Renal cortical epithelial cell (primary cell): ENCODE measurements around the gene AHSG. TPM values are rescaled to one million over a fixed set of nuclear protein-coding genes. Genes with fewer than 3 reads are reported as not detected.

Experiments used
- total RNA-seq: library from RNA; depleted of rRNA; stranded (reverse); fragments of >200 nt; gene quantifications from 2 replicates; pipeline ENCODE4 v1.2.3, GENCODE V29; 2014

AHSG gene
- total RNA-seq, 1 donor from 2014 or later = not detected

Other genes with a start within 250 kb of the AHSG start
- gene CRYGS, start 68.7 kb upstream of the AHSG start, total RNA-seq = 1.2 TPM in 1 of 2 replicates, not detected in the other
- gene TBCCD1, start 45.7 kb upstream of the AHSG start, total RNA-seq = 15.5 and 16.0 TPM in 2 replicates
- gene DNAJB11, start 42.3 kb upstream of the AHSG start, total RNA-seq = 57.9 and 62.9 TPM in 2 replicates
- not detected in 2 replicates for gene FETUB, start 27.3 kb downstream of the AHSG start, total RNA-seq
- 0.15 TPM in 1 of 2 replicates, not detected in the other for gene HRG, start 53.0 kb downstream of the AHSG start, total RNA-seq
- 0.99 TPM in 1 of 2 replicates, not detected in the other for gene KNG1, start 104.3 kb downstream of the AHSG start, total RNA-seq
- gene EIF4A2, start 170.5 kb downstream of the AHSG start, total RNA-seq = 725 and 842 TPM in 2 replicates
- gene RFC4, start 193.4 kb downstream of the AHSG start, total RNA-seq = 22.0 and 35.3 TPM in 2 replicates
- not detected in 2 replicates for gene ADIPOQ, start 229.7 kb downstream of the AHSG start, total RNA-seq